ENCODE results near the gene KLHL40. TPM values are rescaled to one million over a fixed set of nuclear protein-coding genes. Genes with fewer than 3 reads are reported as not detected.

The KLHL40 gene
- polyA plus RNA-seq, 2 of the 4 experiments (the other 2 are of a cell fraction): not detected

DNA sequence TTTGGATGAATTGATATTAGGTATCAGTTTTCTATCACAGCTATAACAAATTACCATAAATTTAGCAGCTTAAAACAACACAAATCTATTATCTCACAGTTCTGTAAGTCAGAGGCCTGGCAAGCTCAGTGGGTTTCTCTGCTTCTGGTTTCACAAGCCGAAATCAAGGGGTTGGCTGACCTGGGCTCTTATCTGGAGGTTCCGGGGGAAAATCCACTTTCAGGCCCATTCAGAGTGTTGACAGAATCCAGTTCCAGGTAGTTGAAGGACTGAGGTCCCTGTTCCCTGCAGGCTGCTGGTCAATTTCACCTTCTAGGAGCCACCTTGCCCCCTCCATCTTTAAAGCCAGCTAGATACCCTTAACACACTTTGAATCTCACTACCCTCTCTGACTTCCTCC is 28.4 kb downstream of the KLHL40 start:
- no peak for TF ChIP-seq NR3C1 (IDR thresholded peaks at IDR 0.05)
- no peak for TF ChIP-seq CEBPB (IDR thresholded peaks at IDR 0.05)
- TF ChIP-seq NFE2L2 (conservative IDR thresholded peaks at IDR 0.05; ENCODE audit: low read length): no peak
- TF ChIP-seq MYC (IDR thresholded peaks at IDR 0.05; ENCODE audit: borderline replicate concordance, low read length): no peak
- no peak for TF ChIP-seq HOXA7 (CRISPR knock-in tag; IDR thresholded peaks at IDR 0.05)
- no peak for TF ChIP-seq RCOR1 (IDR thresholded peaks at IDR 0.05; ENCODE audit: low read depth, low read length)
- TF ChIP-seq BHLHE40 (IDR thresholded peaks at IDR 0.05; ENCODE audit: low read depth, low read length): no peak
- TF ChIP-seq RNF2 (IDR thresholded peaks at IDR 0.05; ENCODE audit: borderline replicate concordance, low read depth): no peak
- TF ChIP-seq TFCP2L1 (CRISPR knock-in tag; IDR thresholded peaks at IDR 0.05): no peak
- no peak for TF ChIP-seq RFX5 (IDR thresholded peaks at IDR 0.05)
- TF ChIP-seq, protein P1, sequence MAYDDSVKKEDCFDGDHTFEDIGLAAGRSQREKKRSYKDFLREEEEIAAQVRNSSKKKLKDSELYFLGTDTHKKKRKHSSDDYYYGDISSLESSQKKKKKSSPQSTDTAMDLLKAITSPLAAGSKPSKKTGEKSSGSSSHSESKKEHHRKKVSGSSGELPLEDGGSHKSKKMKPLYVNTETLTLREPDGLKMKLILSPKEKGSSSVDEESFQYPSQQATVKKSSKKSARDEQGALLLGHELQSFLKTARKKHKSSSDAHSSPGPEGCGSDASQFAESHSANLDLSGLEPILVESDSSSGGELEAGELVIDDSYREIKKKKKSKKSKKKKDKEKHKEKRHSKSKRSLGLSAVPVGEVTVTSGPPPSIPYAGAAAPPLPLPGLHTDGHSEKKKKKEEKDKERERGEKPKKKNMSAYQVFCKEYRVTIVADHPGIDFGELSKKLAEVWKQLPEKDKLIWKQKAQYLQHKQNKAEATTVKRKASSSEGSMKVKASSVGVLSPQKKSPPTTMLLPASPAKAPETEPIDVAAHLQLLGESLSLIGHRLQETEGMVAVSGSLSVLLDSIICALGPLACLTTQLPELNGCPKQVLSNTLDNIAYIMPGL (CRISPR knock-in tag; IDR thresholded peaks at IDR 0.05; ENCODE audit: borderline replicate concordance): no peak
- TF ChIP-seq CBX2 (IDR thresholded peaks at IDR 0.05; ENCODE audit: borderline replicate concordance, low read depth): no peak
- TF ChIP-seq RARB (CRISPR knock-in tag; IDR thresholded peaks at IDR 0.05): no peak
- TF ChIP-seq CTCF (IDR thresholded peaks at IDR 0.05): no peak
- TF ChIP-seq SREBF2 (IDR thresholded peaks at IDR 0.05): no peak
- TF ChIP-seq KDM5A (IDR thresholded peaks at IDR 0.05): no peak
- no peak for TF ChIP-seq HOXB13 (CRISPR knock-in tag; IDR thresholded peaks at IDR 0.05; ENCODE audit: low read depth)
- TF ChIP-seq, protein P2, sequence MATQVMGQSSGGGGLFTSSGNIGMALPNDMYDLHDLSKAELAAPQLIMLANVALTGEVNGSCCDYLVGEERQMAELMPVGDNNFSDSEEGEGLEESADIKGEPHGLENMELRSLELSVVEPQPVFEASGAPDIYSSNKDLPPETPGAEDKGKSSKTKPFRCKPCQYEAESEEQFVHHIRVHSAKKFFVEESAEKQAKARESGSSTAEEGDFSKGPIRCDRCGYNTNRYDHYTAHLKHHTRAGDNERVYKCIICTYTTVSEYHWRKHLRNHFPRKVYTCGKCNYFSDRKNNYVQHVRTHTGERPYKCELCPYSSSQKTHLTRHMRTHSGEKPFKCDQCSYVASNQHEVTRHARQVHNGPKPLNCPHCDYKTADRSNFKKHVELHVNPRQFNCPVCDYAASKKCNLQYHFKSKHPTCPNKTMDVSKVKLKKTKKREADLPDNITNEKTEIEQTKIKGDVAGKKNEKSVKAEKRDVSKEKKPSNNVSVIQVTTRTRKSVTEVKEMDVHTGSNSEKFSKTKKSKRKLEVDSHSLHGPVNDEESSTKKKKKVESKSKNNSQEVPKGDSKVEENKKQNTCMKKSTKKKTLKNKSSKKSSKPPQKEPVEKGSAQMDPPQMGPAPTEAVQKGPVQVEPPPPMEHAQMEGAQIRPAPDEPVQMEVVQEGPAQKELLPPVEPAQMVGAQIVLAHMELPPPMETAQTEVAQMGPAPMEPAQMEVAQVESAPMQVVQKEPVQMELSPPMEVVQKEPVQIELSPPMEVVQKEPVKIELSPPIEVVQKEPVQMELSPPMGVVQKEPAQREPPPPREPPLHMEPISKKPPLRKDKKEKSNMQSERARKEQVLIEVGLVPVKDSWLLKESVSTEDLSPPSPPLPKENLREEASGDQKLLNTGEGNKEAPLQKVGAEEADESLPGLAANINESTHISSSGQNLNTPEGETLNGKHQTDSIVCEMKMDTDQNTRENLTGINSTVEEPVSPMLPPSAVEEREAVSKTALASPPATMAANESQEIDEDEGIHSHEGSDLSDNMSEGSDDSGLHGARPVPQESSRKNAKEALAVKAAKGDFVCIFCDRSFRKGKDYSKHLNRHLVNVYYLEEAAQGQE (IDR thresholded peaks at IDR 0.05): no peak
- TF ChIP-seq FOSB (CRISPR knock-in tag; IDR thresholded peaks at IDR 0.05): no peak
- Histone ChIP-seq H3K9me3 (no peaks in the 10 kb centered on the region), H3K4me1 (no peaks in the 10 kb centered on the region), H3K4me3 (no peak overlapping the region), H3K4me2 (no peak overlapping the region), H3K27ac (no peak overlapping the region)
- DNase-seq (ENCODE audit: low read depth in 1 of 2, low spot score in 1 of 2) (no peak), FAIRE-seq (no peak), ATAC-seq (no peak)
- ChIA-PET CTCF (no interaction called here), POLR2A (no interaction called here)
- 64% methylated on average over 2 of the region's 2 CpGs for WGBS (ENCODE audit: missing lambda C conversion rate)

DNA sequence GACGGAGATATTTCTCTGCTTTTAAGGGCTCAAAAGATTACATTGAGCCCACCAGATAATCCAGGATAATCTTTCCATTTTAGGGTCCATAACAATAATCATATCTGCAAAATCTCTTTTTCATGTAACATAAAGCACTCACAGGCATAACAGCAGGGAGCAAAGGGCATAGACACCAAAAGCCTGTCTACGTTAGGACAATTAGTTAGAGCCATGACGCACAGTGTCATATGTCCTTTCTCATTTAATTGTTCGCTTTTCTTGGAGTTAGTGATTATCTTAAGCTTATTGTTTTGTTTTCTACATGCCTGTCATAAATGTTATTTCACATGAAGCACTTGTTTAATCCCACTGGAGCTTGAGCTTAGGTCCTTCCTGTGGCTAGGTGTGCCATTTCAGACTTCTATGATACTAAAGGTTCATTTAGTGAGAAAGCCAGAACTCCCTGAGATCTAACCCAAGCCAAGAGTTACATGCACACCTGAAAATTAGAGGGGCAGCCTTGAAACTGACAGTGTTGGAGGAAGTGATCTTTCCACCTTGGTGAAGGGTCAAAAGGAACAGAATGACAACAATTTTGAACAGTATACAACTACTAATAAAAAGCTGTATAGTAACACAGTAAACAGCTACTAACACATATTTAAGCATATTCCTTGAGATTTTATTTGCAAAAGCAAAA is 29.0 kb downstream of the KLHL40 start:
- POLR2A ChIA-PET: no interaction called here
- no peak for DNase-seq (ENCODE audit: low read depth in 1 of 2, low spot score in 1 of 2)
- no peak overlapping the region for H3K4me2 ChIP-seq
- no peak for TF ChIP-seq HDAC2 (IDR thresholded peaks at IDR 0.05)
- no peak for TF ChIP-seq USF2 (IDR thresholded peaks at IDR 0.05)
- TF ChIP-seq RAD21 (conservative IDR thresholded peaks at IDR 0.05 in 1 of 2, IDR thresholded peaks at IDR 0.05 in 1 of 2): no peak
- TF ChIP-seq BHLHE40 (IDR thresholded peaks at IDR 0.05; ENCODE audit: low read depth, low read length): no peak
- no peak for TF ChIP-seq SMC3 (IDR thresholded peaks at IDR 0.05)
- TF ChIP-seq CEBPB (IDR thresholded peaks at IDR 0.05): no peak
- no peak for TF ChIP-seq SREBF2 (IDR thresholded peaks at IDR 0.05)
- TF ChIP-seq EHF (CRISPR knock-in tag; IDR thresholded peaks at IDR 0.05): no peak
- TF ChIP-seq, protein P3, sequence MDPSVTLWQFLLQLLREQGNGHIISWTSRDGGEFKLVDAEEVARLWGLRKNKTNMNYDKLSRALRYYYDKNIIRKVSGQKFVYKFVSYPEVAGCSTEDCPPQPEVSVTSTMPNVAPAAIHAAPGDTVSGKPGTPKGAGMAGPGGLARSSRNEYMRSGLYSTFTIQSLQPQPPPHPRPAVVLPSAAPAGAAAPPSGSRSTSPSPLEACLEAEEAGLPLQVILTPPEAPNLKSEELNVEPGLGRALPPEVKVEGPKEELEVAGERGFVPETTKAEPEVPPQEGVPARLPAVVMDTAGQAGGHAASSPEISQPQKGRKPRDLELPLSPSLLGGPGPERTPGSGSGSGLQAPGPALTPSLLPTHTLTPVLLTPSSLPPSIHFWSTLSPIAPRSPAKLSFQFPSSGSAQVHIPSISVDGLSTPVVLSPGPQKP (IDR thresholded peaks at IDR 0.05; ENCODE audit: low read depth, low read length): no peak
- TF ChIP-seq FOSB (CRISPR knock-in tag; IDR thresholded peaks at IDR 0.05): no peak
- no peak for FAIRE-seq
- H3K9me3 ChIP-seq: no peaks in the 10 kb centered on the region
- WGBS (ENCODE audit: missing lambda C conversion rate): 60% methylated on average over 4 of the region's 4 CpGs
- no peak overlapping the region for H3K27ac ChIP-seq
- no peak for ATAC-seq
- H3K4me3 ChIP-seq: no peak overlapping the region
- no peaks in the 10 kb centered on the region for H3K4me1 ChIP-seq
- CTCF ChIA-PET: interaction anchor here (0.6 kb wide), 1 partner anchor 124 kb away, joined by 3 read pairs; the partner anchor contains the start of gene SS18L2

Measured in A549 (cell line).